DOHH2 (cell line): ENCODE measurements around the gene FXYD3.

Experiments
- H3F3A ChIP-seq: fragments of 200-600 bp; sonication (generic), shearing (Covaris generic); 2 replicates; pipeline ENCODE4 v1.6.0; 2016; ENCODE audit warnings: antibody characterized with exemption, mild to moderate bottlenecking; ENCODE audit not compliant: control insufficient read depth, insufficient read depth
- H3K27ac ChIP-seq: fragments of 200-600 bp; sonication (generic); 2 replicates; pipeline ENCODE4 v1.5.1; 2014; ENCODE audit warnings: low read depth, mild to moderate bottlenecking, low read length, moderate library complexity
- H3K27me3 ChIP-seq: fragments of 200-600 bp; sonication (generic); 2 replicates; pipeline ENCODE4 v1.6.1; 2014; ENCODE audit warnings: mild to moderate bottlenecking, low read length, mixed read lengths; ENCODE audit not compliant: control insufficient read depth
- H3K36me3 ChIP-seq: fragments of 200-600 bp; sonication (generic); 2 replicates; pipeline ENCODE4 v1.6.1; 2014; ENCODE audit warnings: mild to moderate bottlenecking, low read length, moderate library complexity, mixed read lengths; ENCODE audit not compliant: control insufficient read depth
- H3K4me1 ChIP-seq: fragments of 200-600 bp; sonication (generic); 2 replicates; pipeline ENCODE4 v1.6.1; 2014; ENCODE audit warnings: mild to moderate bottlenecking, low read length, mixed read lengths; ENCODE audit not compliant: control insufficient read depth
- H3K4me2 ChIP-seq: fragments of 200-600 bp; sonication (generic); 2 replicates; pipeline ENCODE4 v1.6.0; 2014; ENCODE audit warnings: mild to moderate bottlenecking, low read length, moderate library complexity
- H3K4me3 ChIP-seq: fragments of 200-600 bp; sonication (generic); 2 replicates; pipeline ENCODE4 v1.5.1; 2014; ENCODE audit warnings: mild to moderate bottlenecking, low read length, mixed read lengths
- H3K79me2 ChIP-seq: fragments of 200-600 bp; sonication (generic); 2 replicates; pipeline ENCODE4 v1.6.1; 2014; ENCODE audit warnings: mild to moderate bottlenecking, low read length, mixed read lengths; ENCODE audit not compliant: control insufficient read depth
- H3K9me2 ChIP-seq: fragments of 200-600 bp; sonication (generic); replicated peaks from 2 replicates; pipeline ENCODE4 v1.6.1; 2014; ENCODE audit warnings: mild to moderate bottlenecking, low read length, mixed read lengths; ENCODE audit not compliant: control insufficient read depth
- H3K9me3 ChIP-seq: fragments of 200-600 bp; sonication (generic); 2 replicates; pipeline ENCODE4 v1.6.1; 2014; ENCODE audit warnings: antibody characterized with exemption, low read length, mixed read lengths; ENCODE audit not compliant: control insufficient read depth, insufficient read depth
- H4K20me1 ChIP-seq: fragments of 200-600 bp; sonication (generic); 2 replicates; pipeline ENCODE4 v1.6.0; 2014; ENCODE audit warnings: low read depth, mild to moderate bottlenecking, antibody characterized with exemption, low read length, moderate library complexity; ENCODE audit not compliant: control insufficient read depth, insufficient read depth
- CTCF ChIP-seq: fragments of 200-600 bp; sonication (generic); IDR thresholded peaks from one replicate; pipeline ENCODE4 v1.5.1; 2014; ENCODE audit warnings: antibody characterized with exemption, mild to moderate bottlenecking, low read depth, low read length; ENCODE audit not compliant: poor library complexity, severe bottlenecking
- EZH2phosphoT487 ChIP-seq: fragments of 200-600 bp; sonication (generic); IDR thresholded peaks from 2 replicates; pipeline ENCODE4 v1.6.1; 2017; ENCODE audit warnings: borderline replicate concordance, mild to moderate bottlenecking, antibody characterized with exemption, low read length, moderate library complexity, mixed read lengths

Gene FXYD3

GRCh38 chr19:35106291-35106583 is 9.4 kb upstream of the FXYD3 start:
- no peak for TF ChIP-seq CTCF
- TF ChIP-seq EZH2phosphoT487: no peak

GRCh38 chr19:35106898-35107541 is 8.6 kb upstream of the FXYD3 start:
- Histone ChIP-seq H4K20me1 (no peaks in the 10 kb centered on the region), H3F3A (peaks cover 4% of the 10 kb centered on the region), H3K79me2 (no peaks in the 10 kb centered on the region), H3K4me1 (no peaks in the 10 kb centered on the region), H3K4me3 (no peak overlapping the region), H3K4me2 (no peak overlapping the region), H3K9me2 (no peaks in the 10 kb centered on the region), H3K36me3 (no peaks in the 10 kb centered on the region), H3K27ac (no peak overlapping the region), H3K27me3 (no peaks in the 10 kb centered on the region), H3K9me3 (peaks cover 8% of the 10 kb centered on the region; the same call in 1 of the 2 replicates)
- TF ChIP-seq EZH2phosphoT487: no peak
- no peak for TF ChIP-seq CTCF

More at GRCh38 chr19:35106291-35106583, 9.4 kb upstream of the FXYD3 start:
- H3K36me3 ChIP-seq: no peaks in the 10 kb centered on the region
- no peaks in the 10 kb centered on the region for H3K4me1 ChIP-seq
- H3K9me2 ChIP-seq: no peaks in the 10 kb centered on the region
- peaks cover 4% of the 10 kb centered on the region for H3F3A ChIP-seq
- H3K9me3 ChIP-seq: peaks cover 8% of the 10 kb centered on the region; the same call in 1 of the 2 replicates
- no peaks in the 10 kb centered on the region for H3K27me3 ChIP-seq
- H3K79me2 ChIP-seq: no peaks in the 10 kb centered on the region
- H3K27ac ChIP-seq: no peak overlapping the region
- no peak overlapping the region for H3K4me3 ChIP-seq
- H4K20me1 ChIP-seq: no peaks in the 10 kb centered on the region
- no peak overlapping the region for H3K4me2 ChIP-seq

GRCh38 chr19:35107545-35107944 is 8.1 kb upstream of the FXYD3 start:
- Histone ChIP-seq H3K27ac (no peak overlapping the region), H3K9me2 (no peaks in the 10 kb centered on the region), H3K36me3 (no peaks in the 10 kb centered on the region), H3F3A (peaks cover 4% of the 10 kb centered on the region), H4K20me1 (no peaks in the 10 kb centered on the region), H3K4me2 (no peak overlapping the region), H3K79me2 (no peaks in the 10 kb centered on the region), H3K9me3 (peaks cover 8% of the 10 kb centered on the region; the same call in 1 of the 2 replicates), H3K27me3 (no peaks in the 10 kb centered on the region), H3K4me1 (no peaks in the 10 kb centered on the region), H3K4me3 (no peak overlapping the region)
- no peak for TF ChIP-seq EZH2phosphoT487
- no peak for TF ChIP-seq CTCF
